HepG2 (cell line): ENCODE results near the gene PTPRD.

Experiments
- HNF4G ChIP-seq, 2 experiments: sonication (generic) in 1 of 2; formaldehyde crosslinking in 1 of 2; IDR thresholded peaks; 2 replicates each; pipeline versions ENCODE4 v1.4.0 to v1.6.1; 2011 to 2020; ENCODE audit warnings: borderline replicate concordance in 2 of 2, low read depth in 2 of 2, mild to moderate bottlenecking in 2 of 2, low read length in 1 of 2, missing genetic modification reagents in 1 of 2, moderate library complexity in 1 of 2
- RAD51 ChIP-seq: fragments of 450-650 bp; IDR thresholded peaks from 2 replicates; pipeline ENCODE4 v1.6.1; 2016; ENCODE audit warnings: borderline replicate concordance

- TF ChIP-seq HNF4G (IDR thresholded peaks at IDR 0.05; ENCODE audit: borderline replicate concordance, low read depth, low read length) (no peak), HNF4G (CRISPR knock-in tag; IDR thresholded peaks at IDR 0.05; ENCODE audit: borderline replicate concordance, low read depth) (no peak), RAD51 (no peak)
Measured at GRCh38 chr9:8905731-8906130, 1707.1 kb downstream of the PTPRD start.
